Measurements from ENCODE around the gene TMPRSS12. TPM values are rescaled to one million over a fixed set of nuclear protein-coding genes. Genes with fewer than 3 reads are reported as not detected.
"Not testable (repeated sequence)": the region's sequence is repeated elsewhere in the genome, so short reads cannot be mapped to it uniquely, and the experiment has no call there.

TMPRSS12 gene
- total and polyA plus RNA-seq, 12 donors, result not detected

- intact Hi-C loops (cut with DNase I), result loop anchor here in 9 of 10 donors (2.0 to 10.0 kb wide), 7 partner anchors 99 to 519 kb away; partner anchors contain the start of gene CELA1 (in 6 of the 9)
- WGBS, 2 donors, result 97 to 100% methylated on average over 1 of the region's 1 CpG
- Histone ChIP-seq H3K4me1 (peaks cover 0 to 14% (median 0%) of the 10 kb centered on the region in 9 donors), H3K9me3 (peaks cover 0 to 4% (median 0%) of the 10 kb centered on the region in 11 donors), H3K4me3 (no peak overlapping the region), H3K27me3 (no peaks in the 10 kb centered on the region), H3K36me3 (no peaks in the 10 kb centered on the region), H3K27ac (no peak overlapping the region)
- TF ChIP-seq CTCF (IDR thresholded peaks at IDR 0.05), result no peak
- DNase-seq, result no peak
- no peak for ATAC-seq
These were observed 14.6 kb upstream of the TMPRSS12 start for GRCh38 chr12:50828121-50828520.

DNA sequence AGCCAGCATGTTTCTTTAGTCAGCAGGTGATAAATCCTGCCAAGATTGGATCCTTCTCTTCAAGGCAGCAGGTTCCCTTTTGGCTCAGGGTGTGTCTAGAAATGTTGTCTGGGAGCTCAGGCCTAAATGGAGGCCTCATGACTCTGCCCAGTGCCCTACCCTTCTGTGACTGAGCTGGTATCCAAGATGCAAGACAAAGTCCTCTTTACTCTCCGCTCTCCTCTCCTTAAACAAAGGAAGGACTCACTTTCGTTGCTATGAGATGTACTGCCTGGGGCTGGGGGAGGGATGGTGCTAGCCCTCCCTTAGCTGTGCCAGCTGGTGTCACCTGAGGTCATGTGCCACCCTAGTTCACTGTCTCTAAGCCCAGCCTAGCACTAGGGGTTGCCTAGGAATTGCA, 13.8 kb upstream of the TMPRSS12 start:
- Histone ChIP-seq H3K36me3 (no peaks in the 10 kb centered on the region), H3K27ac (no peak overlapping the region), H3K4me1 (peaks cover 0 to 14% (median 0%) of the 10 kb centered on the region in 9 donors), H3K9me3 (peaks cover 0 to 11% (median 0%) of the 10 kb centered on the region in 11 donors), H3K4me3 (no peak overlapping the region), H3K27me3 (no peaks in the 10 kb centered on the region)
- intact Hi-C loops (cut with DNase I), result loop anchor here in 9 of 10 donors (2.0 to 10.0 kb wide), 7 partner anchors 98 to 518 kb away; partner anchors contain the start of gene CELA1 (in 6 of the 9)
- no peak for ATAC-seq
- WGBS, 2 donors, result 79 to 86% methylated on average over 2 of the region's 2 CpGs
- DNase-seq, result no peak
- TF ChIP-seq CTCF (IDR thresholded peaks at IDR 0.05), result no peak

DNA sequence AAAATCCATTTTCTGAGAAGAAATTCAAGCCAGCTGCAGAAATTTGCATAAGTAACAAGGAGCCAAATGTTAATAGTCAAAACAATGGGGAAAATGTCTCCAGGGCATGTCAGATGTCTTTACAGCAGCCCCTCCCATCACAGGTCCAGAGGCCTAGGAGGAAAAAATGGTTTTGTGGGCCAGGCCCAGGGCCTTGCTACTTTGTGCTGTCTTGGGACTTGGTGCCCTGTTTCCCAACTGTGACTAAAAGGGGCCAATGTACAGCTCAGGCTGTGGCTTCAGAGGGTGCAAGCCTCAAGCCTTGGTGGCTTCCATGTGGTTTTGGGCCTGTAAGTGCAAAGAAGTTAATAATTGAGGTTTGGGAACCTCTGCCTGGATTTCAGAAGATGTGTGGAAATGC, 8.9 kb upstream of the TMPRSS12 start:
- not testable (repeated sequence) for H3K27ac ChIP-seq, H3K4me3 ChIP-seq, H3K36me3 ChIP-seq, H3K4me1 ChIP-seq, H3K27me3 ChIP-seq, DNase-seq, ATAC-seq
- H3K9me3 ChIP-seq, result peaks cover 0 to 20% (median 0%) of the 10 kb centered on the region in 11 donors
- intact Hi-C loops (cut with DNase I), result loop anchor here in 1 of 10 donors (10.0 kb wide), 1 partner anchor 511 kb away; the partner anchor contains the start of gene CELA1

- Histone ChIP-seq H3K4me3 (no peak overlapping the region), H3K27ac (no peak overlapping the region), H3K9me3 (peaks cover 0 to 18% (median 7%) of the 10 kb centered on the region in 11 donors), H3K36me3 (no peaks in the 10 kb centered on the region), H3K27me3 (peaks cover 0 to 15% (median 6%) of the 10 kb centered on the region in 7 donors), H3K4me1 (peaks cover 0 to 9% (median 0%) of the 10 kb centered on the region in 9 donors)
- TF ChIP-seq CTCF (IDR thresholded peaks at IDR 0.05), result no peak
- intact Hi-C loops (cut with DNase I), result loop anchor here in 1 of 10 donors (10.0 kb wide), 1 partner anchor 506 kb away; the partner anchor contains the start of gene CELA1
- no peak for ATAC-seq
- WGBS, 2 donors, result 85 to 86% methylated on average over 2 of the region's 2 CpGs
- no peak for DNase-seq
These were observed 3.7 kb upstream of the TMPRSS12 start for GRCh38 chr12:50839042-50839441.

DNA sequence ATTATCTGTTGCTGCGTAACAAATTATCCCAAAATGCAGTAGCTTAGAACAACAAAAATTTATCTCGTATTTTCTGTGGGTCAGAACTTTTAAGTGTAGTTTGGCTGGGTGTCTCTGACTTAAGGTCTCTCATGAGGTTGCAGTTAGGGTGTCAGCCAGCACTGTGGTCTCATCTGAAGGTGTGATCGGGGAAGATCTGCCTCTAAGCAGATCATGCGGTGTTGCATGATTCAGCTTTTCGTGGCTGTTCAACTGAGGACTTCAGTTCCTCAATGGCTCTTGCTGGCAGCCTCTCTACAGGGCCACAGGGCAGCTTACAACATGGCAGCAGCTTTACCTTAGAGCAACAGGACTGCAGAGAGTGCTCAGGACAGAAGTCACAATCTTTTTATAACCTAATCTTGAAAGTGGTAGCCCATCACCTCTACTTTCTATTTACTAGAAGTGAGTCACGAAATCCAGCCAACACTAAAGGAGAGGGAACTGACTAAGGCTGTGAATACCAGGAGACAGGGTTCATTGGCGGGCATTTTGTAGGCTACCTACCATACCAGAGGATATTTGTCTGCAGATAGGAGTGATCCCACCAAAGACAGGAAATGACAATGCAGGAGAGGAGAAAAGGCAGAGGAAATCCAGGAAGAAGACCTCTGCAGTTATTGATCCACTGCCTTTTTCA, 1.8 kb upstream of the TMPRSS12 start:
- no peak for TF ChIP-seq CTCF (IDR thresholded peaks at IDR 0.05)
- 95% methylated on average over 7 of the region's 7 CpGs for WGBS, 2 donors
- intact Hi-C loops (cut with DNase I), result loop anchor here in 1 of 10 donors (10.0 kb wide), 1 partner anchor 124 kb away; no protein-coding TSS in a partner anchor
- Histone ChIP-seq H3K36me3 (no peaks in the 10 kb centered on the region), H3K4me3 (no peak overlapping the region), H3K9me3 (peaks cover 0 to 11% (median 7%) of the 10 kb centered on the region in 11 donors), H3K4me1 (peaks cover 0 to 9% (median 0%) of the 10 kb centered on the region in 9 donors), H3K27me3 (peaks cover 0 to 16% (median 6%) of the 10 kb centered on the region in 7 donors), H3K27ac (no peak overlapping the region)
- ATAC-seq (no peak), DNase-seq (no peak)

Measured in heart right ventricle (tissue), 16 donors.